Measurements from ENCODE around the gene GNAI3. TPM values are rescaled to one million over a fixed set of nuclear protein-coding genes. Genes with fewer than 3 reads are reported as not detected.

The GNAI3 gene
- total RNA-seq, 1 experiment from 2014 or later = 9.9 TPM

DNA sequence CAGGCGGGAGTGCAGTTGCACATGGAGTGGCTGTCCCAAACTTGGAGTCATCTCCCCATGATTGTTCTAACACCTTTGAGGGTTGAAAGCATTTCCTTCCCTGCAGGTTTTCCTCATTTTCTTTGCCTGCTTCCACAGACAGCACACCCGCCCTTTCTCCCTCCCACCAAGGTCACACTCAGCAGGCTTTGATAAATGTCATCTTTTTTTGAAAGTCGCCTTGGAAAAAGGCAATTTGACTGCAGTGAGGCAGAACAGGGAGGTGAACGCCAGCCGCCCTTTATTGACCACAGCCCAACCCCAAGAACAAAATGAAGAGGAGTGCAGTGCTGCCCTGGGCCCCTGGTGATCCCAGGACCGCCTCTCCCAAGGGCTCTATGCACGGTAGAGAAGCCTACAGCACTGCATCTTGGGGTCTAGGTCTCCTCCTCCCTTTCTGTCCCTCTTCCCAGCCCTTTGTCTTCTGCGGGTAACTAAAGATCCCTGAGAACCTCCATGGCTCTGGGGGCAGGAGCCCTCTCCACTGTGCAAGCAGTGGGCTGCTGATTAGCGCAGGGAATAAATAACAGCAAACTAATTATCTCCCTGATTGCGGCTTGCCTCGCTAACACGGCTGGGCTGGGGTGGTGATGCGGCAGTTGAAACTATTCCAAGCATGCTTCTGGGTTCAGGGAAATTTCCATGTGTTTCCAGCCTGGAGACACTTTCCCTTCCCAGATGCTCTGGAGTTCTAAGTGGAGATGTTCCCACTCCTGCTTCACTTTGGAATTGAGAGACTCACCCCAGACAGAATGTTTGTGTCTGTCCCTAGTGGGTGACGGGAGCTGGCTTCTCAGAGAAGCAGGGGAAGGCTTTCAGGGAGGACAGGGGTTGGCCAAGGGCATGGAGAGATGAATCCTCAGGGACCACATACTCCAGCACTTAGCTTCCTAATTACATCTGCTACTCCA, 27.1 kb upstream of the GNAI3 start:
- no peak overlapping the region for H2BK20ac ChIP-seq (ENCODE audit: low read depth, low read length, poor library complexity, severe bottlenecking)
- H3K4me2 ChIP-seq (ENCODE audit: insufficient read depth, insufficient read length, low read length) = no peak overlapping the region
- no peak overlapping the region for H3K23ac ChIP-seq (ENCODE audit: insufficient read length, low read depth, low read length)
- H3K56ac ChIP-seq (ENCODE audit: insufficient read length, low read depth, low read length) = no peak overlapping the region
- H3K79me1 ChIP-seq (ENCODE audit: insufficient read depth, low read depth, low read length, poor library complexity, severe bottlenecking) = no peaks in the 10 kb centered on the region
- no peak overlapping the region for H4K91ac ChIP-seq (ENCODE audit: insufficient read length, low read depth, low read length)
- H3K4me1 Mint-ChIP-seq = peaks cover 0 to 3% of the 10 kb centered on the region in 2 experiments; a peak in 1 of 4 replicates
- no peak for DNase-seq
- H4K8ac ChIP-seq (replicated peaks; ENCODE audit: insufficient read length, low read depth, low read length) = no peak overlapping the region
- H3K27me3 Mint-ChIP-seq (ENCODE audit: low read depth) = peaks cover 27% of the 10 kb centered on the region
- no peaks in the 10 kb centered on the region for H3K9me3 ChIP-seq (ENCODE audit: control insufficient read depth, low read depth, low read length)
- H2BK5ac ChIP-seq (ENCODE audit: insufficient read length, low read length) = no peak overlapping the region
- no peak overlapping the region for H2AK5ac ChIP-seq (ENCODE audit: insufficient read length, low read length)
- no peak overlapping the region for H3K4me3 Mint-ChIP-seq
- WGBS (ENCODE audit: extremely low coverage, insufficient read length, low lambda C conversion rate) = no CpG with 5 or more reads among the region's 14 CpGs
- TF ChIP-seq, protein P1, sequence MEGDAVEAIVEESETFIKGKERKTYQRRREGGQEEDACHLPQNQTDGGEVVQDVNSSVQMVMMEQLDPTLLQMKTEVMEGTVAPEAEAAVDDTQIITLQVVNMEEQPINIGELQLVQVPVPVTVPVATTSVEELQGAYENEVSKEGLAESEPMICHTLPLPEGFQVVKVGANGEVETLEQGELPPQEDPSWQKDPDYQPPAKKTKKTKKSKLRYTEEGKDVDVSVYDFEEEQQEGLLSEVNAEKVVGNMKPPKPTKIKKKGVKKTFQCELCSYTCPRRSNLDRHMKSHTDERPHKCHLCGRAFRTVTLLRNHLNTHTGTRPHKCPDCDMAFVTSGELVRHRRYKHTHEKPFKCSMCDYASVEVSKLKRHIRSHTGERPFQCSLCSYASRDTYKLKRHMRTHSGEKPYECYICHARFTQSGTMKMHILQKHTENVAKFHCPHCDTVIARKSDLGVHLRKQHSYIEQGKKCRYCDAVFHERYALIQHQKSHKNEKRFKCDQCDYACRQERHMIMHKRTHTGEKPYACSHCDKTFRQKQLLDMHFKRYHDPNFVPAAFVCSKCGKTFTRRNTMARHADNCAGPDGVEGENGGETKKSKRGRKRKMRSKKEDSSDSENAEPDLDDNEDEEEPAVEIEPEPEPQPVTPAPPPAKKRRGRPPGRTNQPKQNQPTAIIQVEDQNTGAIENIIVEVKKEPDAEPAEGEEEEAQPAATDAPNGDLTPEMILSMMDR (conservative IDR thresholded peaks at IDR 0.05) = no peak
- no peak overlapping the region for H2BK120ac ChIP-seq (ENCODE audit: low read depth, low read length, poor library complexity, severe bottlenecking)
- H3K79me2 ChIP-seq (ENCODE audit: insufficient read depth, low read length) = no peaks in the 10 kb centered on the region
- H3K9me3 Mint-ChIP-seq = no peaks in the 10 kb centered on the region; a peak in 1 of 5 replicates
- H3K27me3 ChIP-seq (ENCODE audit: insufficient read depth, low read length) = no peaks in the 10 kb centered on the region
- no peaks in the 10 kb centered on the region for H3K36me3 Mint-ChIP-seq (ENCODE audit: insufficient read depth in 1 of 3, low read depth in 3 of 3)
- H4K20me1 ChIP-seq (ENCODE audit: control insufficient read depth, insufficient read depth, insufficient read length) = no peaks in the 10 kb centered on the region
- H2BK12ac ChIP-seq (ENCODE audit: insufficient read length, low read depth, low read length) = no peak overlapping the region
- no peak overlapping the region for H2BK15ac ChIP-seq (ENCODE audit: low read depth, low read length)
- no peak overlapping the region for H4K5ac ChIP-seq (ENCODE audit: insufficient read length, low read depth, low read length)
- H3K14ac ChIP-seq (ENCODE audit: insufficient read depth, low read length) = no peak overlapping the region
- no peak overlapping the region for H3K9ac ChIP-seq (ENCODE audit: extremely low read depth, insufficient read length, low read length)
- no peaks in the 10 kb centered on the region for H3K23me2 ChIP-seq (ENCODE audit: insufficient read length, low read depth, low read length, poor library complexity, severe bottlenecking)
- no peak overlapping the region for H3K27ac ChIP-seq (ENCODE audit: insufficient read length, low read depth, low read length)
- H3K18ac ChIP-seq (ENCODE audit: insufficient read length, low read depth, low read length) = no peak overlapping the region
- no peak overlapping the region for H2AFZ ChIP-seq (ENCODE audit: low read length)
- no peak overlapping the region for H3K4ac ChIP-seq (ENCODE audit: low read depth, low read length)
- no peak overlapping the region for H3T11ph ChIP-seq (ENCODE audit: low read length)
- no peaks in the 10 kb centered on the region for H3K4me1 ChIP-seq (ENCODE audit: insufficient read depth, low read length)
- no peak overlapping the region for H3K27ac Mint-ChIP-seq

Measured in H9 (cell line).